AG04449 (cell line): ENCODE data around the gene THEM4.

ENCODE experiments used
- CTCF ChIA-PET: fragments of 350-600 bp; formaldehyde crosslinking; extraction: SDS; loops from one replicate; lab custom pipeline; 2021; ENCODE audit warnings: antibody characterized with exemption; lab: Yijun Ruan, JAX
- POLR2A ChIA-PET: fragments of 400-600, 350-600 bp; formaldehyde crosslinking; extraction: SDS; loops from one replicate; lab custom pipeline; 2020; ENCODE audit warnings: antibody characterized with exemption, inconsistent platforms; lab: Yijun Ruan, JAX
- DNase-seq: peaks from one replicate; pipeline ENCODE4 v3.0.0-alpha.2; 2010; ENCODE audit warnings: low read depth, low spot score
- H3K4me3 ChIP-seq: 2 replicates; pipeline ENCODE4 v1.5.1; 2011; ENCODE audit warnings: low read depth, mild to moderate bottlenecking, control low read depth, low read length
- TF ChIP-seq, protein P1 (sequence below): IDR thresholded peaks from one replicate; pipeline ENCODE4 v1.5.1; 2011; ENCODE audit warnings: mild to moderate bottlenecking, moderate library complexity, low read length, control low read depth, inconsistent platforms; ENCODE audit not compliant: insufficient read depth; ENCODE audit errors: missing control alignments

THEM4 gene

DNA sequence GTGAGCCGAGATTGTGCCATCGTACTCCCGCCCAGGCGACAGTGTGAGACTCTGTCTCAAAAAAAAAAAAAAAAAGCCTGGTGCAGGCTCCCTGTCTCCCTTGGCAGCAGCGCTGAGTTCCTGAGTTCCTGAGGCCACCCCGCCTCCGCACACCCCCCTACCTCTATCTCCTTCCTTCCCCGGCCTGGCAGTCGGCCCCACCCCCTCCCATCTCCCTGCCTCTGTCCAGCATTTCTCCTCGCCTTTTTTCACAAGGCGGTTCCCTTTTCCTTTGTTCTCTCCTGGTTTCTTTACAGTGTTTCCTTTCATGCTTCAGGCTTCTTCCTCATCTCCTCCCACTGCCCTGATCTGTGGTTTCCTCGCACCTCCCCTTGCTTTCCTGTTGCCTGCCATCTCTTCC, 80.4 kb downstream of the THEM4 start:
- POLR2A ChIA-PET, result no interaction called here
- TF ChIP-seq, protein P1, sequence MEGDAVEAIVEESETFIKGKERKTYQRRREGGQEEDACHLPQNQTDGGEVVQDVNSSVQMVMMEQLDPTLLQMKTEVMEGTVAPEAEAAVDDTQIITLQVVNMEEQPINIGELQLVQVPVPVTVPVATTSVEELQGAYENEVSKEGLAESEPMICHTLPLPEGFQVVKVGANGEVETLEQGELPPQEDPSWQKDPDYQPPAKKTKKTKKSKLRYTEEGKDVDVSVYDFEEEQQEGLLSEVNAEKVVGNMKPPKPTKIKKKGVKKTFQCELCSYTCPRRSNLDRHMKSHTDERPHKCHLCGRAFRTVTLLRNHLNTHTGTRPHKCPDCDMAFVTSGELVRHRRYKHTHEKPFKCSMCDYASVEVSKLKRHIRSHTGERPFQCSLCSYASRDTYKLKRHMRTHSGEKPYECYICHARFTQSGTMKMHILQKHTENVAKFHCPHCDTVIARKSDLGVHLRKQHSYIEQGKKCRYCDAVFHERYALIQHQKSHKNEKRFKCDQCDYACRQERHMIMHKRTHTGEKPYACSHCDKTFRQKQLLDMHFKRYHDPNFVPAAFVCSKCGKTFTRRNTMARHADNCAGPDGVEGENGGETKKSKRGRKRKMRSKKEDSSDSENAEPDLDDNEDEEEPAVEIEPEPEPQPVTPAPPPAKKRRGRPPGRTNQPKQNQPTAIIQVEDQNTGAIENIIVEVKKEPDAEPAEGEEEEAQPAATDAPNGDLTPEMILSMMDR, result no peak
- H3K4me3 ChIP-seq, result no peak overlapping the region
- DNase-seq, result no peak
- CTCF ChIA-PET, result no interaction called here

DNA sequence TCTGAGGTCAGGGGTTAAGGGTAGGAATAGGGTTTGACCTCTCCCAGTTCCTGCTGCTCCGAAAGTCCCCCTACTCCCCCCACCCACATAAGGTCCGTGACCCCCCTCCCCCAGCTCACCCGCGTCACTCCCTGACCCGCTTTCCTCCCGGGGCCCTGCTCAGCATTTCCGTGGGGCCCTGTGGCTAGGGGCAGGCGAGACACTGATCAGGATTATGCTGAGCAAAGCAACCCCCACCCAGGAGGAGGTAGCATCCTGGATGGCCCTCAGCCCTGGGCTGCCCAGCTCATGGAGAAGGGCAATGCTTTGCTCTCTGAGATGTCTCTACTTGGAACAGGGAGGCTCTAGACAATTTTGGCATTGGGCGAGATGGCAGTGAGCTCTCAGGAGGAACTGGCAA, 81.5 kb downstream of the THEM4 start:
- TF ChIP-seq, protein P1, result no peak
- ChIA-PET POLR2A (no interaction called here), CTCF (no interaction called here)
- no peak for DNase-seq
- no peak overlapping the region for H3K4me3 ChIP-seq

DNA sequence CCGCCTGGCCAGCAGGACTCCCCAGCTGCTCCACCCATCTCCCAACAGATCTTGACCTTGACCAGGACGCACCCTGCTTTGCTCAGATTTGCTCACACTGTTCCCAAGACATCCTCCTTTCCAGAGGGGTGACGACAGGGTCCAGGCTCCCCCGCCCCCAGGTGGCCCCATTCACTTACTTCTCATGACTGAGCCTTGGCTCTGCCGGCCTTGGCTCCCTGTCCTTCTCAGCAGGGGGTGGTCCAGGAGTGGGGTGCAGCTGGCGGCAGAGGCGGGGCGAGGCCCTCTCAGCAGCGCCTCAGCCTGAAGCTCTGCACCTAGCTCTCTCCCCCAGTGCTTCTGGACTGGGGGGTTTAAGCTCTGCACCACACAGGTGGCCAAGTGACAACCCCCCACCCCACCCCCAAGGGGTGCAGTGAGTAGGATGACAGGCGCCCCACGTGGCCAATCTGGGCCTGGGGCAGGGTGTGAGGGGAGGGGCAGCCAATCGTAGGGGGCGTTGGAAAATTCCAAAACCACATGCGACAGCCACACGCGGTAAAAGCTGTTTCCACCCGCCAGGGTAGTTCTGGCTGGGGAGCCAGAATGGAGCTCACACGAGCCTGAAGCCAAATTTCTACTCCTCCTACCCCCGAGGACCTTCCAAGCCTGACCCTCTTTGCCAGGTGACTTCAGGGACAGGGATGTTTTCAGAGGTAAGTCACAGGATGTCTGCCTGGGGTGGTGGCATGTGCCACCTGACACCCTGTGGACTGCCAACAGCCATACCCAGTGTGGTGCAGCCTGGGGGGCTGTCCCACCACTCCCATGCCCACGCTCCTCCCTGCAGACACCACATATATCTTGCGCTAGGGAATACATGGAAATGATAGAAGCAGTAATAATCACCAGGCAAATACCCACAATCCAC, 83.3 kb downstream of the THEM4 start:
- ChIA-PET CTCF (no interaction called here), POLR2A (no interaction called here)
- DNase-seq, result no peak
- no peak overlapping the region for H3K4me3 ChIP-seq
- TF ChIP-seq, protein P1, result no peak

DNA sequence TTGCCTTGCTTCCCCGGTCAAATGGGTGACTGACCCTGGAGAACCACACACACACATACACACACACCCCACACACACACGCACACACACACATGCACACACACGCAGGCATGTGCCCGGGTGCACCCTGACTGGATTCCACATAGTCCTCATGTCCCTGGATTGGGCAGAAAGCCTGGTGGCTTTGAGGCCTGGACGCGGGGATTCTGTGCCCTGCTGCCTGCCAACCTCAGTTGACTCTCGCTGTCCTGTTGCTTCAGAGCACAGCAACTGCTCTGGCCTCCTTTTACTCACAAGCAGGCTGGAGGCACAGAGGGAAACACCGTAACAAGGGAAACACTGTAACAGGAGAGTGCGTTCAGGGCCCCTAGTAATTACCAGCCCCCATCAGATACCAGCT, 84.1 kb downstream of the THEM4 start:
- ChIA-PET POLR2A (no interaction called here), CTCF (no interaction called here)
- TF ChIP-seq, protein P1, result no peak
- no peak for DNase-seq
- H3K4me3 ChIP-seq, result no peak overlapping the region
